HepG2 (cell line): ENCODE measurements around the gene CCDC61. TPM values are rescaled to one million over a fixed set of nuclear protein-coding genes. Genes with fewer than 3 reads are reported as not detected.

ENCODE experiments used
- ATAC-seq: fragments of 200-7000 bp; cut with Tn5 transposase; 3 replicates; pipeline ENCODE4 v1.9.1; 2020; ENCODE audit warnings: mild to moderate bottlenecking, moderate library complexity
- BruUV-seq: library from RNA; stranded (reverse); fragments of 400-500 nt; replicated peaks from 2 replicates; lab custom pipeline; 2021; lab: Mats Ljungman, UMichigan
- CTCF ChIA-PET: fragments of 300-600 bp; formaldehyde crosslinking; extraction: SDS; loops from one replicate; lab custom pipeline; 2021; ENCODE audit warnings: low total read pairs, inconsistent platforms, low intra/inter-chr PET ratio; lab: Yijun Ruan, JAX
- POLR2A ChIA-PET: fragments of 350-600 bp; sonication (Branson Sonifier 250); formaldehyde crosslinking; loops from one replicate; lab custom pipeline; 2020; ENCODE audit warnings: antibody characterized with exemption, inconsistent platforms; lab: Yijun Ruan, JAX
- DNase-seq: peaks from one replicate; pipeline ENCODE4 v3.0.0-alpha.2; 2015; ENCODE audit warnings: low spot score
- FAIRE-seq: peaks from 3 replicates; lab custom pipeline; 2011; peaks lifted over from hg19 to GRCh38; lab: Jason Lieb, UNC
- H2AFZ ChIP-seq: one replicate; pipeline ENCODE4 v1.6.1; 2011; ENCODE audit warnings: low read length, inconsistent platforms
- H3K27ac ChIP-seq: fragments of 300-600 bp; 3 replicates; pipeline ENCODE4 v1.8.0; 2011; ENCODE audit warnings: mixed run types, mild to moderate bottlenecking, mixed read lengths, low read length, inconsistent platforms; ENCODE audit not compliant: insufficient read depth; ENCODE audit errors: extremely low read length
- H3K27me3 ChIP-seq, 2 experiments: fragments of 200-600 bp in 1 of 2; 2 replicates in 1 of 2; 3 replicates in 1 of 2; pipeline versions ENCODE4 v1.6.0 to v1.8.0; 2011; ENCODE audit warnings: low read length in 2 of 2, mild to moderate bottlenecking in 2 of 2, moderate library complexity in 2 of 2, inconsistent platforms in 1 of 2; ENCODE audit not compliant: insufficient read depth in 2 of 2, control insufficient read depth in 1 of 2
- H3K36me3 ChIP-seq, 2 experiments: fragments of 200-600 bp in 1 of 2; replicated peaks in 1 of 2; 2 replicates in 1 of 2; 3 replicates in 1 of 2; pipeline versions ENCODE4 v1.5.1 to v1.8.0; 2011; ENCODE audit warnings: low read length in 2 of 2, inconsistent platforms in 1 of 2; ENCODE audit not compliant: insufficient read depth in 2 of 2, control insufficient read depth in 1 of 2
- H3K4me1 ChIP-seq: 2 replicates; pipeline ENCODE4 v1.5.1; 2012; ENCODE audit warnings: low read length, inconsistent platforms; ENCODE audit not compliant: insufficient read depth
- H3K4me2 ChIP-seq: 2 replicates; pipeline ENCODE4 v1.6.0; 2011; ENCODE audit warnings: low read depth, low read length, inconsistent platforms
- H3K4me3 ChIP-seq, 3 experiments: fragments of 200-600 bp in 1 of 3; sonication (generic), shearing (Covaris generic) in 1 of 3; replicated peaks in 1 of 3; 2 replicates each; pipeline ENCODE4 v1.5.1; 2011 to 2016; ENCODE audit warnings: low read length in 3 of 3, inconsistent platforms in 2 of 3, low read depth in 2 of 3, mild to moderate bottlenecking in 2 of 3, control low read depth in 1 of 3, mixed read lengths in 1 of 3; ENCODE audit not compliant: insufficient read depth in 1 of 3
- H3K79me2 ChIP-seq: one replicate; pipeline ENCODE4 v1.6.1; 2011; ENCODE audit warnings: low read length, inconsistent platforms; ENCODE audit not compliant: insufficient read depth
- H3K9ac ChIP-seq: 2 replicates; pipeline ENCODE4 v1.6.0; 2011; ENCODE audit warnings: mild to moderate bottlenecking, low read depth, low read length, inconsistent platforms; ENCODE audit not compliant: insufficient read depth
- H3K9me3 ChIP-seq: 2 replicates; pipeline ENCODE4 v1.5.1; 2012; ENCODE audit warnings: mild to moderate bottlenecking, low read length
- H4K20me1 ChIP-seq: 2 replicates; pipeline ENCODE4 v1.6.0; 2011; ENCODE audit warnings: inconsistent platforms, mild to moderate bottlenecking, low read length, moderate library complexity; ENCODE audit not compliant: insufficient read depth
- DNMT1 ChIP-seq: sonication (generic); formaldehyde crosslinking; IDR thresholded peaks from 2 replicates; pipeline ENCODE4 v1.5.1; 2020; ENCODE audit warnings: mild to moderate bottlenecking, missing genetic modification reagents
- ETV5 ChIP-seq: IDR thresholded peaks from 2 replicates; pipeline ENCODE4 v1.6.1; 2018; ENCODE audit warnings: missing biosample characterization, missing genetic modification reagents, inconsistent platforms, borderline replicate concordance
- HOXD1 ChIP-seq: sonication (generic); formaldehyde crosslinking; IDR thresholded peaks from 2 replicates; pipeline ENCODE4 v1.5.0; 2020; ENCODE audit warnings: missing genetic modification reagents
- ISL2 ChIP-seq: sonication (generic); formaldehyde crosslinking; IDR thresholded peaks from 2 replicates; pipeline ENCODE4 v1.5.0; 2020; ENCODE audit warnings: missing genetic modification reagents
- NFIC ChIP-seq: IDR thresholded peaks from 2 replicates; pipeline ENCODE4 v1.6.1; 2012; ENCODE audit warnings: mild to moderate bottlenecking, low read length, inconsistent platforms
- RBFOX2 ChIP-seq: fragments of 200-400 bp; formaldehyde crosslinking; IDR thresholded peaks from 2 replicates; pipeline ENCODE4 v1.6.1; 2017; ENCODE audit warnings: low read depth, mild to moderate bottlenecking, low read length
- REPIN1 ChIP-seq: sonication (generic); formaldehyde crosslinking; IDR thresholded peaks from 2 replicates; pipeline ENCODE4 v1.8.0; 2022; ENCODE audit warnings: missing genetic modification reagents, low read depth, mild to moderate bottlenecking, borderline replicate concordance
- TAF15 ChIP-seq: fragments of 200-400 bp; formaldehyde crosslinking; IDR thresholded peaks from one replicate; pipeline ENCODE4 v1.6.1; 2018; ENCODE audit warnings: mild to moderate bottlenecking, low read depth, low read length; ENCODE audit not compliant: poor library complexity, severe bottlenecking
- THYN1 ChIP-seq: sonication (generic); formaldehyde crosslinking; IDR thresholded peaks from 2 replicates; pipeline ENCODE4 v1.8.1; 2023; ENCODE audit warnings: low read depth, mild to moderate bottlenecking, moderate library complexity, missing genetic modification reagents, borderline replicate concordance
- YY1 ChIP-seq: IDR thresholded peaks from 2 replicates; pipeline ENCODE4 v1.6.1; 2011; ENCODE audit warnings: low read length, low read depth, moderate library complexity, mild to moderate bottlenecking; ENCODE audit not compliant: insufficient read depth, insufficient replicate concordance
- ZBTB40 ChIP-seq, 2 experiments: fragments of 450-650 bp in 1 of 2; sonication (generic) in 1 of 2; formaldehyde crosslinking in 1 of 2; IDR thresholded peaks; 2 replicates each; pipeline versions ENCODE4 v1.6.1 to v1.8.0; 2016 to 2022; ENCODE audit warnings: antibody characterized with exemption in 1 of 2, mild to moderate bottlenecking in 1 of 2, missing genetic modification reagents in 1 of 2
- WGBS: methylation state at CpG from one replicate; pipeline ENCODE4 v1.1.6; 2017; ENCODE audit warnings: low lambda C conversion rate; 5-methylcytosine and 5-hydroxymethylcytosine counted together
- in situ Hi-C: cut with HindIII; loops from 2 replicates; pipeline ENCODE4 v1.10.0; 2017; ENCODE audit warnings: low pct_unique_long_range_greater_than_20kb; ENCODE audit not compliant: extremely low pct_ligation_motif_present
- intact Hi-C: fragments of 100-400 bp; cut with micrococcal nuclease; formaldehyde crosslinking; loops from one replicate; pipeline ENCODE4 v1.10.0; 2022; ENCODE audit not compliant: unreplicated experiment
- polyA plus RNA-seq, 8 experiments: library from polyadenylated mRNA; depleted of rRNA in 3 of 8; stranded (reverse) in 7 of 8; unstranded in 1 of 8; fragments of >200 nt; fragmentation: Illumina TruSeq in 4 of 8; extraction: Trizol in 4 of 8; gene quantifications; 2 replicates each; pipeline versions ENCODE4 v1.2.1 to v1.2.3, GENCODE V29; 2011 to 2016; ENCODE audit warnings: low read depth in 4 of 8, missing spikeins in 1 of 8, mixed read lengths in 1 of 8; ENCODE audit not compliant: insufficient read depth in 1 of 8
- total RNA-seq, 5 experiments: library from RNA; depleted of rRNA; stranded (reverse); fragments of >200 nt; fragmentation: Illumina TruSeq; extraction: Trizol; gene quantifications; 2 replicates each; pipeline ENCODE4 v1.2.3, GENCODE V29; 2016; ENCODE audit warnings: low read depth in 1 of 5

Gene CCDC61
- total and polyA plus RNA-seq, 2 of the 13 experiments (the other 11 are each of a cell fraction or from before 2014, with no cell fraction given) = 4.2 to 4.9 TPM

GRCh38 chr19:45972081-45972946, 23.0 kb upstream of the CCDC61 start (continued):
- no peak for TF ChIP-seq ISL2

GRCh38 chr19:45972947-45973540, 22.2 kb upstream of the CCDC61 start:
- no peak for FAIRE-seq
- POLR2A ChIA-PET = no interaction called here
- Histone ChIP-seq H3K9ac (no peak overlapping the region), H3K27ac (no peak overlapping the region), H3K4me3 (no peak overlapping the region), H3K79me2 (no peaks in the 10 kb centered on the region), H3K4me1 (no peaks in the 10 kb centered on the region), H3K36me3 (no peaks in the 10 kb centered on the region), H4K20me1 (no peaks in the 10 kb centered on the region), H3K27me3 (peaks cover 1 to 43% of the 10 kb centered on the region in 2 experiments), H3K9me3 (no peaks in the 10 kb centered on the region), H2AFZ (no peak overlapping the region), H3K4me2 (no peak overlapping the region)
- intact Hi-C loops (no loop called here), in situ Hi-C loops (no loop called here)
- CTCF ChIA-PET = no interaction called here
- no TSS peak for BruUV-seq
- no peak for DNase-seq
- 15% methylated on average over 19 of the region's 54 CpGs for WGBS
- no peak for ATAC-seq
- TF ChIP-seq DNMT1 = no peak
- no peak for TF ChIP-seq THYN1 (CRISPR knock-in tag)
- TF ChIP-seq RBFOX2 = no peak
- no peak for TF ChIP-seq YY1
- no peak for TF ChIP-seq NFIC
- TF ChIP-seq ZBTB40 (IDR thresholded peaks at IDR 0.05) = no peak
- no peak for TF ChIP-seq ZBTB40 (CRISPR knock-in tag; IDR thresholded peaks at IDR 0.05)
- TF ChIP-seq ETV5 = no peak
- TF ChIP-seq TAF15 = no peak
- TF ChIP-seq REPIN1 = no peak
- TF ChIP-seq HOXD1 (CRISPR knock-in tag) = no peak
